Natural killer cell (primary cell): ENCODE data around the gene GTPBP2. TPM values are rescaled to one million over a fixed set of nuclear protein-coding genes. Genes with fewer than 3 reads are reported as not detected.

Experiments
- ATAC-seq, 3 donors: fragments of 150-1000 bp in 2 of 3; fragments of 200-7000 bp in 1 of 3; cut with Tn5 transposase; 1 replicate in 1 of 3; 2 replicates in 2 of 3; pipeline ENCODE4 v1.10.0; 2021; ENCODE audit warnings: mild to moderate bottlenecking in 2 of 3, moderate library complexity in 2 of 3
- DNase-seq, 2 donors: peaks; one replicate each; pipeline versions ENCODE4 v3.0.0 to v3.0.0-alpha.2; 2013 to 2021; ENCODE audit warnings: mixed read lengths in 1 of 2
- H3K27ac ChIP-seq: one replicate; pipeline ENCODE4 v1.5.1; 2013; ENCODE audit warnings: mild to moderate bottlenecking, low read length
- H3K27me3 ChIP-seq: one replicate; pipeline ENCODE4 v1.6.1; 2013; ENCODE audit warnings: low read length; ENCODE audit not compliant: control insufficient read depth, insufficient read depth
- H3K36me3 ChIP-seq: one replicate; pipeline ENCODE4 v1.6.1; 2013; ENCODE audit warnings: low read length; ENCODE audit not compliant: control insufficient read depth, insufficient read depth
- H3K4me1 ChIP-seq: one replicate; pipeline ENCODE4 v1.6.1; 2013; ENCODE audit warnings: low read length; ENCODE audit not compliant: control insufficient read depth, insufficient read depth
- H3K4me3 ChIP-seq: one replicate; pipeline ENCODE4 v1.5.1; 2013; ENCODE audit warnings: low read length
- H3K9me3 ChIP-seq: one replicate; pipeline ENCODE4 v1.6.1; 2013; ENCODE audit warnings: low read length; ENCODE audit not compliant: control insufficient read depth, insufficient read depth
- H3K27ac Mint-ChIP-seq, 2 donors: one replicate each; pipeline ENCODE4 v1.8.0; 2022; ENCODE audit warnings: mild to moderate bottlenecking in 2 of 2, mixed read lengths in 2 of 2, moderate library complexity in 1 of 2
- H3K27me3 Mint-ChIP-seq, 2 donors: one replicate each; pipeline ENCODE4 v1.8.0; 2022; ENCODE audit warnings: low read depth in 2 of 2, mixed read lengths in 2 of 2
- H3K36me3 Mint-ChIP-seq: one replicate; pipeline ENCODE4 v1.8.0; 2022; ENCODE audit warnings: mixed read lengths
- H3K4me1 Mint-ChIP-seq, 2 donors: one replicate each; pipeline ENCODE4 v1.8.0; 2022; ENCODE audit warnings: mixed read lengths in 2 of 2
- H3K4me3 Mint-ChIP-seq: one replicate; pipeline ENCODE4 v1.8.0; 2022; ENCODE audit warnings: mild to moderate bottlenecking, moderate library complexity, mixed read lengths
- H3K9me3 Mint-ChIP-seq, 2 donors: one replicate each; pipeline ENCODE4 v1.8.0; 2022; ENCODE audit warnings: mixed read lengths in 2 of 2
- CTCF ChIP-seq: fragments of 200-600 bp; IDR thresholded peaks from one replicate; pipeline ENCODE4 v1.8.0; 2022; ENCODE audit warnings: antibody characterized with exemption
- WGBS: methylation state at CpG from one replicate; pipeline ENCODE4 v1.1.7; 2013; ENCODE audit warnings: missing lambda C conversion rate; ENCODE audit not compliant: insufficient coverage; 5-methylcytosine and 5-hydroxymethylcytosine counted together
- intact Hi-C: fragments of 100-400 bp; cut with micrococcal nuclease; formaldehyde crosslinking; loops from one replicate; pipeline ENCODE4 v1.14.2; 2022
- total RNA-seq, 4 donors: library from RNA; stranded (reverse); fragments of 120-200 nt in 1 of 4; gene quantifications; one replicate each; pipeline versions ENCODE4 v1.2.3 to v1.2.4, GENCODE V29; 2013 to 2022

Gene GTPBP2
- total RNA-seq, 3 donors from 2014 or later (not counting 1 experiment from before 2014, with no cell fraction given): 56.5 to 71.7 (median 69.3) TPM

GRCh38 chr6:43624786-43625288 is 4.2 kb downstream of the GTPBP2 start:
- TF ChIP-seq CTCF: no peak
- Histone ChIP-seq H3K36me3 (peaks cover 53% of the 10 kb centered on the region), H3K4me1 (peaks cover 30% of the 10 kb centered on the region), H3K9me3 (no peaks in the 10 kb centered on the region), H3K4me3 (no peak overlapping the region), H3K27me3 (no peaks in the 10 kb centered on the region), H3K27ac (no peak overlapping the region)
- ATAC-seq (no peak), DNase-seq (no peak)
- Mint-ChIP-seq H3K4me1 (peaks cover 18 to 37% of the 10 kb centered on the region in 2 donors), H3K4me3 (no peak overlapping the region), H3K27ac (peak overlapping the region; percentile 23 to 47), H3K36me3 (peaks cover 7% of the 10 kb centered on the region), H3K9me3 (no peaks in the 10 kb centered on the region), H3K27me3 (no peaks in the 10 kb centered on the region)
- 92% methylated on average over 7 of the region's 7 CpGs for WGBS
- intact Hi-C loops: loop anchor here (5.0 kb wide), 1 partner anchor 258 kb away; the partner anchor contains the start of gene ZNF318

GRCh38 chr6:43623880-43624785 is 4.9 kb downstream of the GTPBP2 start:
- peaks cover 7% of the 10 kb centered on the region for H3K36me3 Mint-ChIP-seq
- Histone ChIP-seq H3K4me3 (no peak overlapping the region), H3K9me3 (no peaks in the 10 kb centered on the region), H3K4me1 (peaks cover 26% of the 10 kb centered on the region), H3K27ac (no peak overlapping the region), H3K27me3 (no peaks in the 10 kb centered on the region), H3K36me3 (peaks cover 58% of the 10 kb centered on the region)
- peak overlapping the region; percentile 11 to 47 for H3K27ac Mint-ChIP-seq
- H3K27me3 Mint-ChIP-seq: no peaks in the 10 kb centered on the region
- ATAC-seq (no peak), DNase-seq (no peak)
- 95% methylated on average over 12 of the region's 12 CpGs for WGBS
- H3K4me1 Mint-ChIP-seq: peaks cover 17 to 31% of the 10 kb centered on the region in 2 donors
- no peak for TF ChIP-seq CTCF
- H3K9me3 Mint-ChIP-seq: no peaks in the 10 kb centered on the region
- intact Hi-C loops: no loop called here
- no peak overlapping the region for H3K4me3 Mint-ChIP-seq

GRCh38 chr6:43622541-43622940 is 6.5 kb downstream of the GTPBP2 start:
- ATAC-seq (no peak), DNase-seq (no peak)
- no peak overlapping the region for H3K27ac Mint-ChIP-seq
- TF ChIP-seq CTCF: no peak
- peaks cover 14 to 20% of the 10 kb centered on the region in 2 donors for H3K4me1 Mint-ChIP-seq
- H3K9me3 ChIP-seq: no peaks in the 10 kb centered on the region
- no peak overlapping the region for H3K4me3 Mint-ChIP-seq
- peaks cover 58% of the 10 kb centered on the region for H3K36me3 ChIP-seq
- H3K4me3 ChIP-seq: no peak overlapping the region
- intact Hi-C loops: no loop called here
- WGBS: 97% methylated on average over 10 of the region's 10 CpGs
- H3K27ac ChIP-seq: no peak overlapping the region
- H3K27me3 ChIP-seq: no peaks in the 10 kb centered on the region
- peaks cover 7% of the 10 kb centered on the region for H3K36me3 Mint-ChIP-seq
- H3K4me1 ChIP-seq: peaks cover 14% of the 10 kb centered on the region
- H3K9me3 Mint-ChIP-seq: no peaks in the 10 kb centered on the region
- no peaks in the 10 kb centered on the region for H3K27me3 Mint-ChIP-seq
